A549 treated with AZD9567 at 1 μM for 4 hours (cell line): Measurements from ENCODE around the gene CARS2. TPM values are rescaled to one million over a fixed set of nuclear protein-coding genes. Genes with fewer than 3 reads are reported as not detected.

ENCODE experiments used
- total RNA-seq: library from RNA; stranded (reverse); fragments of 200-300 nt; extraction: Qiagen RNA extraction; gene quantifications from 5 replicates; pipeline ENCODE4 v1.2.3, GENCODE V29; 2022; ENCODE audit not compliant: insufficient read depth

The CARS2 gene
- total RNA-seq: 55.6 to 60.9 TPM (median 55.9 TPM) in 5 replicates

DNA sequence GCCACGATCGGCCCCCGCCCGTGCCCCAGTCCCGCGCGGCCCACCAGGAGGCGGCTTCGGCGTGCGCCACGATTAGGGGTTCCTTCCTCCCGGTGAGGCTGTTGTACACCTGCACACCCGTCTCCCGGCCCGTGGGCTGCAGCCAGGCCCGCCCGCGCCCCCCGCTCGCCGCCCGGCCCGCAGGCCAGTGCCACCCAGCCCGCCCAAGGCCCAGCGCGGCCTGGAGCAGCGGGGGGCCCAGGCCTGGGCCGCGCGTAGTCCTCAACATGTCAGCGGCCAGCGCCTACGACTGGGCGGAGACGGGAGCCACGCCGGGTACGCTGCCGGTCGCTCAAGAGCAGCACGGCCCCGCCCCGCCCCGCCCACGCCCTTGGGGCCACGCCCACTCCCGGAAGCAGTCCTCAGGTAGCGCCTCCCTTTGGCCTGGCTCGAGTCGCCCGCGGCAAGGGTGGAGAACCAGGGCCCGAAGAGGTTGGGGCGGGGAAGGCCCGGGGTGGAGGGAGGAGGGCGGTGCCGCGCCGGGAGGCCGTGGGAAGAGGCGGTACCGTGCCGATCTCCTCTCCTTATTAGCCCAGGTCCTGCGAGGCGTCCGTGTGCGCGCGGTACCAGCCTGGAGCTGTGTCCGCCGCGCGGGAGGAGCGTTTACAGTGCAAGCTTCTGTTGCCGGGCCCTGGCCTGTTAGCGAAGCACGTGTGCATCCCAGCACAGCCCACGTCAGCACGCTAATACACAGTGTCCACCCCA lies at the start of gene CARS2:
Gene CARS2, minus strand, starts transcription at position 291 of the 744 bp plus-strand sequence. Its CDS starts 23 bp downstream, at position 268.

GRCh38 chr13:110713642-110713952 lies 7.7 kb upstream of the CARS2 start, which contains the start of gene ING1:
ING1 (plus strand) TSS chr13:110713700; CDS start chr13:110714150, 450 bp downstream.

GRCh38 chr13:110615322-110616102 lies 90.4 kb downstream of the CARS2 start, which contains the start of gene NAXD:
NAXD (plus strand) TSS chr13:110615545; CDS start chr13:110615602, 57 bp downstream.

Other genes starting within 250 kb of the CARS2 start
- gene RAB20, start 144.4 kb downstream of the CARS2 start, total RNA-seq: 1.6 to 3.2 TPM (median 2.1 TPM) in 5 replicates
- 13.7 to 20.4 TPM (median 19.1 TPM) in 5 replicates for gene NAXD, start 90.6 kb downstream of the CARS2 start, total RNA-seq
- 9.8 to 13.0 TPM (median 12.7 TPM) in 5 replicates for gene ING1, start 7.6 kb upstream of the CARS2 start, total RNA-seq
- 41.8 to 52.2 TPM (median 44.1 TPM) in 5 replicates for gene ANKRD10, start 209.0 kb upstream of the CARS2 start, total RNA-seq